Endothelial cell of umbilical vein (primary cell): Measurements from ENCODE around the gene TRNT1. TPM values are rescaled to one million over a fixed set of nuclear protein-coding genes. Genes with fewer than 3 reads are reported as not detected.

ENCODE experiments used
- BruUV-seq: library from RNA; stranded (reverse); fragments of 400-500 nt; replicated peaks from 2 replicates; lab custom pipeline; 2021; lab: Mats Ljungman, UMichigan
- CTCF ChIA-PET: fragments of 300-600, 350-600 bp; sonication (Branson Sonifier 250); formaldehyde crosslinking; loops from one replicate; lab custom pipeline; 2021; ENCODE audit warnings: antibody characterized with exemption, inconsistent platforms; lab: Charles Lee
- POLR2A ChIA-PET: fragments of 300-600, 350-600 bp; sonication (Branson Sonifier 250); formaldehyde crosslinking; loops from one replicate; lab custom pipeline; 2021; ENCODE audit warnings: antibody characterized with exemption, inconsistent platforms; lab: Charles Lee
- DNase-seq: peaks from one replicate; pipeline ENCODE4 v3.0.0-alpha.2; 2011; ENCODE audit warnings: low read depth, low spot score
- FAIRE-seq: peaks from 2 replicates; lab custom pipeline; 2011; peaks lifted over from hg19 to GRCh38; lab: Jason Lieb, UNC
- H2AFZ ChIP-seq: 2 replicates; pipeline ENCODE4 v1.6.0; 2012; ENCODE audit warnings: low read depth, low read length, control low read depth, inconsistent platforms
- H3K27ac ChIP-seq: 2 replicates; pipeline ENCODE4 v1.5.1; 2011; ENCODE audit warnings: low read depth, mild to moderate bottlenecking, control low read depth, low read length, moderate library complexity; ENCODE audit not compliant: insufficient read depth
- H3K27me3 ChIP-seq, 2 experiments: 2 replicates each; pipeline versions ENCODE4 v1.6.0 to v1.6.1; 2011; ENCODE audit warnings: low read length in 2 of 2, mixed read lengths in 1 of 2; ENCODE audit not compliant: control insufficient read depth in 2 of 2, insufficient read depth in 2 of 2
- H3K36me3 ChIP-seq, 2 experiments: 2 replicates in 1 of 2; 3 replicates in 1 of 2; pipeline ENCODE4 v1.5.1; 2011; ENCODE audit warnings: low read length in 2 of 2, mild to moderate bottlenecking in 1 of 2, moderate library complexity in 1 of 2; ENCODE audit not compliant: control insufficient read depth in 2 of 2, insufficient read depth in 2 of 2; ENCODE audit errors: extremely low read depth in 1 of 2
- H3K4me1 ChIP-seq: 3 replicates; pipeline ENCODE4 v1.5.1; 2011; ENCODE audit warnings: mild to moderate bottlenecking, low read length; ENCODE audit not compliant: control insufficient read depth, insufficient read depth; ENCODE audit errors: extremely low read depth
- H3K4me2 ChIP-seq: 2 replicates; pipeline ENCODE4 v1.6.1; 2011; ENCODE audit warnings: low read length, control low read depth, mixed read lengths; ENCODE audit not compliant: insufficient read depth
- H3K4me3 ChIP-seq, 3 experiments: fragments of 200-600 bp in 1 of 3; sonication (generic), shearing (Covaris generic) in 1 of 3; replicated peaks in 1 of 3; 2 replicates each; pipeline ENCODE4 v1.5.1; 2011 to 2016; ENCODE audit warnings: control low read depth in 3 of 3, low read length in 3 of 3, mild to moderate bottlenecking in 2 of 3, inconsistent platforms in 1 of 3, low read depth in 1 of 3, moderate library complexity in 1 of 3; ENCODE audit not compliant: insufficient read depth in 1 of 3
- H3K79me2 ChIP-seq: 2 replicates; pipeline ENCODE4 v1.6.0; 2012; ENCODE audit warnings: low read length, inconsistent platforms; ENCODE audit not compliant: control insufficient read depth, insufficient read depth
- H3K9ac ChIP-seq: replicated peaks from 2 replicates; pipeline ENCODE3; 2011; ENCODE audit warnings: low read length, control low read depth; ENCODE audit not compliant: insufficient read depth; ENCODE audit errors: extremely low read depth
- H3K9me1 ChIP-seq: replicated peaks from 3 replicates; pipeline ENCODE4 v1.6.0; 2011; ENCODE audit warnings: mild to moderate bottlenecking, low read length; ENCODE audit not compliant: control insufficient read depth, insufficient read depth; ENCODE audit errors: extremely low read depth
- H3K9me3 ChIP-seq: replicated peaks from 2 replicates; pipeline ENCODE4 v1.5.1; 2012; ENCODE audit warnings: low read length, inconsistent platforms; ENCODE audit not compliant: control insufficient read depth, insufficient read depth
- H4K20me1 ChIP-seq: replicated peaks from 2 replicates; pipeline ENCODE3; 2011; ENCODE audit warnings: mild to moderate bottlenecking, low read length; ENCODE audit not compliant: control insufficient read depth, insufficient read depth; ENCODE audit errors: extremely low read depth
- FOS ChIP-seq: IDR thresholded peaks from 2 replicates; pipeline ENCODE4 v1.6.1; 2011; ENCODE audit warnings: mild to moderate bottlenecking, low read length, moderate library complexity, borderline replicate concordance; ENCODE audit not compliant: insufficient read depth
- MYC ChIP-seq: IDR thresholded peaks from one replicate; pipeline ENCODE4 v1.6.1; 2011; ENCODE audit warnings: mild to moderate bottlenecking, low read depth, low read length
- POLR2A ChIP-seq: IDR thresholded peaks from 2 replicates; pipeline ENCODE4 v1.6.1; 2012; ENCODE audit warnings: low read depth, mild to moderate bottlenecking, control low read depth, low read length
- dilution Hi-C: fragments of 300-500 bp; cut with MboI; formaldehyde crosslinking; loops from one replicate; pipeline ENCODE4 v1.15.0; 2019; ENCODE audit warnings: low sequenced_read_pairs; ENCODE audit not compliant: extremely low pct_ligation_motif_present
- intact Hi-C: fragments of 100-400 bp; cut with micrococcal nuclease; formaldehyde crosslinking; loops from one replicate; pipeline ENCODE4 v1.10.0; 2022
- polyA plus RNA-seq, 4 experiments: library from polyadenylated mRNA; depleted of rRNA in 3 of 4; stranded (reverse) in 3 of 4; unstranded in 1 of 4; fragments of >200 nt; gene quantifications; 2 replicates each; pipeline versions ENCODE4 v1.2.1 to v1.2.3, GENCODE V29; 2011 to 2012; ENCODE audit warnings: missing spikeins in 1 of 4
- total RNA-seq: library from RNA; stranded (reverse); gene quantifications from 2 replicates; pipeline ENCODE4 v1.2.3, GENCODE V29; 2021
- TF ChIP-seq, protein P1 (sequence below), 2 donors: IDR thresholded peaks; 1 replicate in 1 of 2; 2 replicates in 1 of 2; pipeline ENCODE4 v1.5.1; 2011; ENCODE audit warnings: low read length in 2 of 2, mild to moderate bottlenecking in 2 of 2, moderate library complexity in 2 of 2, control low read depth in 1 of 2, inconsistent platforms in 1 of 2, low read depth in 1 of 2; ENCODE audit not compliant: insufficient read depth in 1 of 2; ENCODE audit errors: extremely low read depth in 1 of 2
- TF ChIP-seq, protein P2 (sequence below): IDR thresholded peaks from 2 replicates; pipeline ENCODE4 v1.6.1; 2011; ENCODE audit not compliant: insufficient read depth, insufficient read length

The TRNT1 gene
- total and polyA plus RNA-seq, 2 donors (not counting 3 experiments of a cell fraction or from before 2014, with no cell fraction given) = 4.6 to 21.3 TPM

DNA sequence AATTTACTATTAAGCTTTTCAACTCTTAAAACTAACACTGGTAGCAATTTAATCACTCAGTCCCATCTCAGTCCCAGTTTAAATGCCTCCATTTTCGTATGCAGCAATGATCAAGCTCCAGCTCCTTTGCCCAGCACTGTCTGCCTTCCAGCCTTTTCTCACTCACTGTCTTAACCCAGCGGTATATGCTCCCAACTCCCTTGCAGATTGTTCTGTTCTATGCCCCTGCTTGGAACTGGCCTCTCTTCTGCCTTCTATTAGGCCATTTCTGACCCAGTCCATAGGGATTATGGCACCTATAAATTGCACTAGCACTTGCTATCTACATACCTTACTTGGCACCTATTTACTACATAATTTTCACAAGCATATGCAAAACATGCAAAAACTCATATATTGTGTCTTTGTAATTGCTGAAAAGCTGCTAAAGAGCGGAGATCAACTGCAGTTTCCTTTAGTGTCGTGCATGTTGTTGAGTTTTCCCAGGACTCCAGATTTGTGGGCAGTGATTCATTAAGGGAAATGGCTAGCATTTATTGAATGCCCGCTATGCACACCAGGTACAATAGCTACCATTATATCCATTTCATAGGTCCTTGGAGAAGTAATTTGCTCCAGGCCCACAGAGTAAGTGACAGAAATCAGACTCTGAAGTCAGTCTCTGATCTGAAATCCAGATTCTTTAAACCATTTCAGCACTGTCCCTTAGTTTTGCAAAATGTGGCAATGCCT is 28.3 kb downstream of the TRNT1 start:
- Histone ChIP-seq H3K9me3 (no peaks in the 10 kb centered on the region), H3K4me2 (no peak overlapping the region), H3K9ac (no peak overlapping the region), H4K20me1 (peaks cover 3% of the 10 kb centered on the region), H3K4me1 (peaks cover 9% of the 10 kb centered on the region), H3K27ac (no peak overlapping the region), H3K79me2 (no peaks in the 10 kb centered on the region), H3K9me1 (no peaks in the 10 kb centered on the region), H3K4me3 (no peak overlapping the region), H3K27me3 (no peaks in the 10 kb centered on the region), H3K36me3 (peaks cover 13 to 18% of the 10 kb centered on the region in 2 experiments), H2AFZ (no peak overlapping the region)
- intact Hi-C loops (loop anchor here (2.0 kb wide), 1 partner anchor 28 kb away; the partner anchor contains the start of gene TRNT1), dilution Hi-C loops (no loop called here)
- DNase-seq = no peak
- FAIRE-seq = no peak
- ChIA-PET POLR2A (no interaction called here), CTCF (interaction anchor here (1.1 to 1.8 kb wide), 3 partner anchors 12 to 46 kb away, joined by 3 to 4 read pairs (median 4); no protein-coding TSS in a partner anchor)
- TF ChIP-seq MYC (no peak), POLR2A (no peak), FOS (no peak)
- TF ChIP-seq, protein P1, sequence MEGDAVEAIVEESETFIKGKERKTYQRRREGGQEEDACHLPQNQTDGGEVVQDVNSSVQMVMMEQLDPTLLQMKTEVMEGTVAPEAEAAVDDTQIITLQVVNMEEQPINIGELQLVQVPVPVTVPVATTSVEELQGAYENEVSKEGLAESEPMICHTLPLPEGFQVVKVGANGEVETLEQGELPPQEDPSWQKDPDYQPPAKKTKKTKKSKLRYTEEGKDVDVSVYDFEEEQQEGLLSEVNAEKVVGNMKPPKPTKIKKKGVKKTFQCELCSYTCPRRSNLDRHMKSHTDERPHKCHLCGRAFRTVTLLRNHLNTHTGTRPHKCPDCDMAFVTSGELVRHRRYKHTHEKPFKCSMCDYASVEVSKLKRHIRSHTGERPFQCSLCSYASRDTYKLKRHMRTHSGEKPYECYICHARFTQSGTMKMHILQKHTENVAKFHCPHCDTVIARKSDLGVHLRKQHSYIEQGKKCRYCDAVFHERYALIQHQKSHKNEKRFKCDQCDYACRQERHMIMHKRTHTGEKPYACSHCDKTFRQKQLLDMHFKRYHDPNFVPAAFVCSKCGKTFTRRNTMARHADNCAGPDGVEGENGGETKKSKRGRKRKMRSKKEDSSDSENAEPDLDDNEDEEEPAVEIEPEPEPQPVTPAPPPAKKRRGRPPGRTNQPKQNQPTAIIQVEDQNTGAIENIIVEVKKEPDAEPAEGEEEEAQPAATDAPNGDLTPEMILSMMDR (IDR thresholded peaks at IDR 0.05; ENCODE audit: extremely low read depth in 1 of 2, insufficient read depth in 1 of 2, low read depth in 1 of 2, low read length in 2 of 2) = no peak
- TF ChIP-seq, protein P2, sequence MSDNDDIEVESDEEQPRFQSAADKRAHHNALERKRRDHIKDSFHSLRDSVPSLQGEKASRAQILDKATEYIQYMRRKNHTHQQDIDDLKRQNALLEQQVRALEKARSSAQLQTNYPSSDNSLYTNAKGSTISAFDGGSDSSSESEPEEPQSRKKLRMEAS = no peak
- BruUV-seq = no TSS peak
